HG03039 (cell line): Measurements from ENCODE around the gene DCAF11.

ENCODE experiments used
- ATAC-seq: cut with Tn5 transposase; IDR thresholded peaks from one replicate; pipeline ENCODE4 v1.9.1; 2021; ENCODE audit warnings: mild to moderate bottlenecking, moderate library complexity; ENCODE audit not compliant: unreplicated experiment

The DCAF11 gene

GRCh38 chr14:24114532-24115421 is at the start of gene DCAF11, which contains the start of gene NRL:
DCAF11 (plus strand) TSS chr14:24114777; CDS start chr14:24115595, 818 bp downstream.
NRL (minus strand) TSS chr14:24114949; CDS start chr14:24082848, 32,101 bp downstream.
- peak; percentile 80 for ATAC-seq

- ATAC-seq, result no peak
Observed at GRCh38 chr14:24064856-24065255, 49.7 kb upstream of the DCAF11 start.

- no peak for ATAC-seq
Observed at GRCh38 chr14:24065408-24065807, 49.2 kb upstream of the DCAF11 start.

- no peak for ATAC-seq
Observed at GRCh38 chr14:24066496-24067132, 48.0 kb upstream of the DCAF11 start.

GRCh38 chr14:24067133-24068082 is 47.2 kb upstream of the DCAF11 start:
- ATAC-seq, result no peak

GRCh38 chr14:24068711-24069410 is 45.7 kb upstream of the DCAF11 start:
- no peak for ATAC-seq

- no peak for ATAC-seq
Observed at GRCh38 chr14:24069411-24069735, 45.2 kb upstream of the DCAF11 start.

- no peak for ATAC-seq
Observed at GRCh38 chr14:24070285-24071143, 44.1 kb upstream of the DCAF11 start.

GRCh38 chr14:24071144-24071697 is 43.4 kb upstream of the DCAF11 start, which contains the start of gene CPNE6:
CPNE6 (plus strand) TSS chr14:24071562; CDS start chr14:24072937, 1,375 bp downstream.
- ATAC-seq, result no peak

- no peak for ATAC-seq
Observed at GRCh38 chr14:24071836-24072430, 42.6 kb upstream of the DCAF11 start.

GRCh38 chr14:24072436-24072835 is 42.1 kb upstream of the DCAF11 start:
- no peak for ATAC-seq

- no peak for ATAC-seq
Observed at GRCh38 chr14:24072881-24073877, 41.4 kb upstream of the DCAF11 start.

- ATAC-seq, result no peak
Observed at GRCh38 chr14:24074625-24075484, 39.7 kb upstream of the DCAF11 start.

GRCh38 chr14:24075485-24076301 is 38.9 kb upstream of the DCAF11 start:
- no peak for ATAC-seq

GRCh38 chr14:24076302-24076601 is 38.3 kb upstream of the DCAF11 start:
- no peak for ATAC-seq

GRCh38 chr14:24077086-24077485 is 37.5 kb upstream of the DCAF11 start:
- no peak for ATAC-seq
